ENCODE results near the gene DCK.

Gene DCK

DNA sequence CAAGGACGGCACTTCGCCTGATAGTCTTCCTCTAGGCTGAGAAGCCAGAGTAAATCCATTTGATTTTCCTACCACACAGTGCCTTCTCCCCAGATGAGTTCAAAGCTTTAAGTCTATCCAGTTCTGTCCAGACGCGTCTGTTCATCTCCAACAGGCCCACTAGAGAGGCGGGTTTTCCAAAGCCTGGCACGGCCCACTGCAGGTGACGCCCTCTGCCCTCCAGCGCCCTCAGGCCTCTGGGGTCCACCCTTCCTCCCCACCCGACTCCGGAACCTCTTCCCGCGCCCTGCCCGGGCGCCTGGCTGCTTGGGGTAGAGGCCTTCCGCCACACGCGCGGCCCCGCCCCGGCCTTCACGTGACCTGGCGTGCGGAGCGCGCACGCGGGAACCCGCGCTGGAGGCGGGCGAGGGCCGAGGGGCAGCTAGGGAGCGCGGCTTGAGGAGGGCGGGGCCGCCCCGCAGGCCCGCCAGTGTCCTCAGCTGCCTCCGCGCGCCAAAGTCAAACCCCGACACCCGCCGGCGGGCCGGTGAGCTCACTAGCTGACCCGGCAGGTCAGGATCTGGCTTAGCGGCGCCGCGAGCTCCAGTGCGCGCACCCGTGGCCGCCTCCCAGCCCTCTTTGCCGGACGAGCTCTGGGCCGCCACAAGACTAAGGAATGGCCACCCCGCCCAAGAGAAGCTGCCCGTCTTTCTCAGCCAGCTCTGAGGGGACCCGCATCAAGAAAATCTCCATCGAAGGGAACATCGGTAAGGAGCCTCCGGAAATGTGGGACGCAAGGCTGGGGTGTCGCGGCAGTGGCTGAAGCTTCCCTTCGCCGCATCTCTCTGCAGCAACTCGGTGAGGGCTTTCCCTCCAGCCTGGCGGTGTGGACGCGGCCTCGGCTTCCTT lies at the start of gene DCK:
Gene DCK (plus strand): TSS at position 469 of the 888 bp plus-strand sequence. CDS start 187 bp downstream, at position 656.
- Histone ChIP-seq H3K36me3 (ENCODE audit: control insufficient read depth, insufficient read depth, low read length) (no peaks in the 10 kb centered on the region), H3K9ac (ENCODE audit: low read length) (peak within 1 kb of the TSS; percentile 73), H3K4me3 (ENCODE audit: low read length) (peak within 1 kb of the TSS; percentile 83), H3K27me3 (ENCODE audit: control insufficient read depth, insufficient read depth, low read length) (no peaks in the 10 kb centered on the region), H3K4me1 (ENCODE audit: control insufficient read depth, insufficient read depth, low read length) (peaks cover 7% of the 10 kb centered on the region), H3K27ac (ENCODE audit: low read depth, low read length) (peak within 1 kb of the TSS; percentile 92)

DNA sequence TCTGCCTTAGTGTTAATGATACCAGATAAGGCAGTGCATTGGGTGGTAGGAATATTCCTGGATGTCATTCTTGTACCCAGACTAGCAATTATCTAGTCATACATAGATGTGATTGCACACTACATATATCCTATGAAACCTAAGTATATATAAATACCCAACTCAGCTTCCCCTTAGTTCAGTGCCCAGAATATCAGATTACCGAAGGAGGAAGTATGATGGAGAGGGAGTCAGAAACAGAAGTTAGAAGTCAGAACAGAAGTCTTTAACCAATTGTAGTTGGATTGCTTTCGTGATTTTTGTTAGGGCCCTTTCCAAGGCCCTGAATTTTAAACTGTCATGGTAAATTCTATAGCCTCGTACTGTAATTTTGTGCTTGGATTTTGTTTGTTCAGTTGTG lies 48.4 kb upstream of the DCK start:
- Histone ChIP-seq H3K9ac (ENCODE audit: low read length) (no peak overlapping the region), H3K4me1 (ENCODE audit: control insufficient read depth, insufficient read depth, low read length) (no peaks in the 10 kb centered on the region), H3K36me3 (ENCODE audit: control insufficient read depth, insufficient read depth, low read length) (no peaks in the 10 kb centered on the region), H3K4me3 (ENCODE audit: low read length) (no peak overlapping the region), H3K27me3 (ENCODE audit: control insufficient read depth, insufficient read depth, low read length) (no peaks in the 10 kb centered on the region), H3K27ac (ENCODE audit: low read depth, low read length) (no peak overlapping the region)

DNA sequence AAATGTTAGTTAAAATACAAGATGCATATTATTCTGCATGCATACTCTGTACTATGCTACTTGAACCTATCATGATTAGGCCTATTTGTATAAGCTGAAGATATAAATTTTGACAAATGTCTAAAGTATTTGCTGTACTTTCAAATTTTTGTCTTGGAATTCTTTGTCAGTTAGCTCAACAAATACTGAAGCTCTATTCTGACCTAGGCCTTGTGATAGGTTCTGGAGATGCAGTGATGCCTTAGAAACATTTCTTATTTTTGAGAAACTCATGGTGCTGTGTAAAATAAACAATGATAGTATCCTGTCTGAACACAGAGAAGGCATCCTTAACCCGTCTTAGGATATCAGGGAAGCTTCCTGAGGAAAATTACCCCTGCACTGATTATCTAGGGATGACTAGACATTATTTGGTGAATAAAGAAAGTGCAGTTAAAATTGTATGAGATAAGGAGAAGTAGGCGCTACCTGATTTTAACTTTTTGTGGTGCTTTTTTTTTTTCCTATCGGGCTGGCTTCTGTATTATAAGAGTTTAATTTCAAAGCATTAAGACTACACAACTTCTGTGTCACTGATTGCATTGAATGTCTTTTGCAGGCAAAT lies 47.9 kb upstream of the DCK start:
- Histone ChIP-seq H3K4me3 (ENCODE audit: low read length) (no peak overlapping the region), H3K27ac (ENCODE audit: low read depth, low read length) (no peak overlapping the region), H3K4me1 (ENCODE audit: control insufficient read depth, insufficient read depth, low read length) (no peaks in the 10 kb centered on the region), H3K9ac (ENCODE audit: low read length) (no peak overlapping the region), H3K27me3 (ENCODE audit: control insufficient read depth, insufficient read depth, low read length) (no peaks in the 10 kb centered on the region), H3K36me3 (ENCODE audit: control insufficient read depth, insufficient read depth, low read length) (no peaks in the 10 kb centered on the region)

DNA sequence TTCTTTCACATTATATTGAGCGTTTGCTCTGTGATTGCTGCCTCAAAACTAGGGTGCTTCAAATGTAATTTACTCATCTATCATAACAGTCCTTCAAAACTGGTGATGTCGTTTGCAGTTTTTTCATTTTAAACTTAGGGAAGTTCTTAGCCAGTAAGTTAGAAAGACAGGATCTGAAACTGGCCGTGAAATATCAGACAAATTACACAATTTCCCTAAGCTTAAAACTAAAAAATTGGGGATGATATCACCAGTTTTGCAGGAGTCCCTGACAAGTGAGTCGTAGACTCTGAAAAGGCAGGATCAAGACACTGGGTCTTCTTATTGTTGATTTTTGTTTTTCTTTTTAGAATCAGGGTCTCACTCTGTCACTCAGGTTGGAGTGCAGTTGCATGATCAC lies 46.5 kb upstream of the DCK start:
- no peak overlapping the region for H3K27ac ChIP-seq (ENCODE audit: low read depth, low read length)
- no peaks in the 10 kb centered on the region for H3K36me3 ChIP-seq (ENCODE audit: control insufficient read depth, insufficient read depth, low read length)
- H3K4me1 ChIP-seq (ENCODE audit: control insufficient read depth, insufficient read depth, low read length): no peaks in the 10 kb centered on the region

DNA sequence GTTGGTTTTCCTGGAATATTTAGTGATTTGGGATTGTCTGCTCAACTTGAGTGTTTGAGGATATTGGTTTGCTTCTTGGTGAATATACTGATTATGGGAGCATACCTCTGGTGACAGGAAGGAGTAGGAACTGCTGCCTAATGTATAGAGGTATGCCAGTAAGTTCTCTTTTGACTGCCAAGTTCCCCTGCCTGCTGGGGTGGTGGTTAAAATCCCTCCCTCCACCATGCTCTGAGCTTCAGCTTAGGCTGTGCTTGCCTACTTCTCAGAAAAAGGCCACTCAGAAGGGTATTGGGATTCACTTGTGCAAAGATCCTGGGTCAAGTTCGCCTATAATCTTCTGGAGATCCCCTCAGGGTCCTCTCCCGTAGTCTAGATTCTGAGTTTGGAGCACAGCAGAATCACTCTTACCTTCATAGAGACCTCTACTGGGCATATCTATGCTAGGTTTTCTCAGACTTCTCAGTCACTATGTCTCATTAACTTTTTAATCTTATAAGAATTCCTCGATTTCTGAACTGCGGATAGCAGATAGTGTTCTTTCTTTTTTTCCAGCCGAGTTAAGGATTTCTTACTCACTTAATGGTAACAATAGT lies 44.7 kb upstream of the DCK start:
- H3K9ac ChIP-seq (ENCODE audit: low read length): no peak overlapping the region
- H3K4me1 ChIP-seq (ENCODE audit: control insufficient read depth, insufficient read depth, low read length): no peaks in the 10 kb centered on the region
- H3K36me3 ChIP-seq (ENCODE audit: control insufficient read depth, insufficient read depth, low read length): no peaks in the 10 kb centered on the region
- H3K27me3 ChIP-seq (ENCODE audit: control insufficient read depth, insufficient read depth, low read length): no peaks in the 10 kb centered on the region
- H3K27ac ChIP-seq (ENCODE audit: low read depth, low read length): no peak overlapping the region
- no peak overlapping the region for H3K4me3 ChIP-seq (ENCODE audit: low read length)

More for the DNA sequence above, 46.5 kb upstream of the DCK start:
- H3K4me3 ChIP-seq (ENCODE audit: low read length): no peak overlapping the region
- no peaks in the 10 kb centered on the region for H3K27me3 ChIP-seq (ENCODE audit: control insufficient read depth, insufficient read depth, low read length)
- H3K9ac ChIP-seq (ENCODE audit: low read length): no peak overlapping the region

DNA sequence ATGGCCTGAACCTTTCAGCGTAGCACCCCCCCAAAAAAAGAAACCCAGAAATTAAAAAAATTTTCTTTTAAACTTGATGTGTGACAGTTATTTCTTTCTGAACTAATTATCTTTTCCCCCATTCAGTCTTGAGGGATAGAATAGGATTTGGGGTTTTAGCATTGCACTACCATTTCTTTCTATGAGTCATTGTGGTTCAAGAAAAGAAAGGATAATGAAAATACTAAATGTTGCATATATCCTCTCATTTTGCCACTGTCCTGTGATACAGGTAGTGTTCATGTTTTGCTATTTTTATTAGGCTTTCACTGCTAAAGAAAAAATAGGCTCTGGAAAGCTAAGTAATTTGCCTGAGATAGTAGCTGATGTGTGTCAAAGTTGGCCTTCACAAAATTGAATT lies 39.4 kb upstream of the DCK start:
- H3K9ac ChIP-seq (ENCODE audit: low read length): no peak overlapping the region
- H3K4me1 ChIP-seq (ENCODE audit: control insufficient read depth, insufficient read depth, low read length): no peaks in the 10 kb centered on the region
- no peaks in the 10 kb centered on the region for H3K36me3 ChIP-seq (ENCODE audit: control insufficient read depth, insufficient read depth, low read length)
- no peak overlapping the region for H3K4me3 ChIP-seq (ENCODE audit: low read length)
- H3K27ac ChIP-seq (ENCODE audit: low read depth, low read length): no peak overlapping the region
- no peaks in the 10 kb centered on the region for H3K27me3 ChIP-seq (ENCODE audit: control insufficient read depth, insufficient read depth, low read length)

DNA sequence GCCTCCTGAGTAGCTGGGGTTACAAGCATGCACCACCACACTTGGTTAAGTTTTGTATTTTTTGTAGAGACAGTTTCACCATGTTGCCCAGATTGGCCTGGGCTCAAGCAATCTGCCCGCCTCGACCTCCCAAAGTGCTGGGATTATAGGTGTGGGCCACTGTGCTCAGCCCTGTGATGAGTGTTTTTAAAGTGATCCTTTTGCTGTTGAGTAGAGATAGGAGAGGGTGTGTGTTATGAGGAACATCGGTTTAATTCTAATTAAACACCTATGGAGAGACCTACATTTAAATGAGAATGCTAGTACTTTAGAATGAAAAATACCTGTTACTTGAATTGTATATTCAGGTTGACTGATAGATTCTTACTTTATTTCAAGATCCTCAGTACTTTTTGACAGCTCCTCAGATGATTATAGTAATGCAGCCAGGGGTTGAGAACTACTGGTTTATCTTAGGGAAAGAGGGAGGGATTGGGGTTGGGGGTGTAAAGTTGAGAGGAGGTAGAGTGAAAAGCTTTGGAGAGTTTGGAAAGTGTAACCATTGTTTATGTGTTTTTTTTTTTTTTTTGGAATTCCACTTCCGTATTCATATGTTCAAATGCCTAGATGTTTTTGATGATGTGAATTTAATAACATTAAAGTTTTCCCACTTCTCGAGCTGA lies 36.8 kb upstream of the DCK start:
- no peak overlapping the region for H3K27ac ChIP-seq (ENCODE audit: low read depth, low read length)
- no peak overlapping the region for H3K4me3 ChIP-seq (ENCODE audit: low read length)

DNA sequence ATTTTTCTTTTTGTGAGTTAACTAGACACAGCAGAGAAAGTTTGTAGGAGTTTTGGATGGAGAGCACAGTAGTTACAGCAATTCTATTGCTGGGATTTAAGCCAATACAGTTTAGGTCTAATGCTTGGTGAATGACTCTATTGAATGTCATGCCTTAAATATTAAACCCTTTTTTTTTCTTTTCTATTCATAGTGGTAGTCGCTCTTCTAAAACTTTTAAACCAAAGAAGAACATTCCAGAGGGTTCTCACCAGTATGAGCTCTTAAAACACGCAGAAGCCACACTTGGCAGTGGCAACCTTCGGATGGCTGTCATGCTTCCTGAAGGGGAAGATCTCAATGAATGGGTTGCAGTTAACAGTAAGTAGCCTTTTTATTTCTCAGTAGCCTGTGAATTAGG lies 34.8 kb upstream of the DCK start:
- H3K36me3 ChIP-seq (ENCODE audit: control insufficient read depth, insufficient read depth, low read length): no peaks in the 10 kb centered on the region
- H3K27ac ChIP-seq (ENCODE audit: low read depth, low read length): no peak overlapping the region
- no peak overlapping the region for H3K9ac ChIP-seq (ENCODE audit: low read length)
- H3K4me3 ChIP-seq (ENCODE audit: low read length): no peak overlapping the region
- H3K27me3 ChIP-seq (ENCODE audit: control insufficient read depth, insufficient read depth, low read length): no peaks in the 10 kb centered on the region
- no peaks in the 10 kb centered on the region for H3K4me1 ChIP-seq (ENCODE audit: control insufficient read depth, insufficient read depth, low read length)

More for the DNA sequence above, 36.8 kb upstream of the DCK start:
- Histone ChIP-seq H3K4me1 (ENCODE audit: control insufficient read depth, insufficient read depth, low read length) (no peaks in the 10 kb centered on the region), H3K27me3 (ENCODE audit: control insufficient read depth, insufficient read depth, low read length) (no peaks in the 10 kb centered on the region), H3K9ac (ENCODE audit: low read length) (no peak overlapping the region), H3K36me3 (ENCODE audit: control insufficient read depth, insufficient read depth, low read length) (no peaks in the 10 kb centered on the region)

DNA sequence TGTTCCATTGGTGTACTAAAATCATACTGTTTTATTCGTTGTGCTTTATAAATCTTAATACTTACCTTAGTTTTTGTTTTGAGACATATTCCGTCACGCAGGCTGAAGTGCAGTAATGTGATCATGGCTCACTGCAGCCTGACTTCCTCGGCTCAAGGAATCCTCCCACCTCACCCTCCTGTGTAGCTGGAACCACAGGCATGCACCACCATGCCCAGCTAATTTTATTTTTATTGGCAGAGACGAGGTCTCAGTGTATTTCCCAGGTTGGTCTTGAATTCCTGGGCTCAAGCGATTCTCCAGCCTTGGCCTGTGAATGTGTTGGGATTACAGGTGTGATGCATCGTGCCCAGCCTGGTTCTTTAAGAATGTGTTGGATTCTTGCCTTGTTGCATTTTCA lies 24.4 kb upstream of the DCK start:
- H3K27ac ChIP-seq (ENCODE audit: low read depth, low read length): no peak overlapping the region
- H3K9ac ChIP-seq (ENCODE audit: low read length): no peak overlapping the region
- no peaks in the 10 kb centered on the region for H3K36me3 ChIP-seq (ENCODE audit: control insufficient read depth, insufficient read depth, low read length)
- no peak overlapping the region for H3K4me3 ChIP-seq (ENCODE audit: low read length)
- no peaks in the 10 kb centered on the region for H3K4me1 ChIP-seq (ENCODE audit: control insufficient read depth, insufficient read depth, low read length)
- H3K27me3 ChIP-seq (ENCODE audit: control insufficient read depth, insufficient read depth, low read length): no peaks in the 10 kb centered on the region

DNA sequence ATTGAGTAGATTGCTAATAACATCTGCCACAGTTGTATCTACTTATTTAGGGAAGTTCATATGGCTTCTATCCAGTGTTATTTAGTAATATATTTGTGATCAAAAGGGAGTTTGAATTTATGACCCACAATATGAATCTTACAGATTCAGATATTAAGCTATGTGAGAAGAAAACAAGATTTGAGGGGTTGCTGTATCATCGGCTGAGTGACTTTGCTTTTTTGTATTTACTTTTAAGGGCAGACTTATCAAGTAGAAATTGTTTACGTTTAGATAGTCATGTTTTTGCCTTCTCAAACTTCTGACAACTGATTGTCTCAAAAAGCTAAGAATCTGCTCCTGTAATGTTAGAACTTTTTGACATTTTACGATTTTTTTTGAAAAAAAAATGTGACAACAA lies 17.2 kb upstream of the DCK start:
- Histone ChIP-seq H3K27ac (ENCODE audit: low read depth, low read length) (no peak overlapping the region), H3K36me3 (ENCODE audit: control insufficient read depth, insufficient read depth, low read length) (peaks cover 3% of the 10 kb centered on the region), H3K4me3 (ENCODE audit: low read length) (no peak overlapping the region), H3K9ac (ENCODE audit: low read length) (no peak overlapping the region), H3K4me1 (ENCODE audit: control insufficient read depth, insufficient read depth, low read length) (no peaks in the 10 kb centered on the region), H3K27me3 (ENCODE audit: control insufficient read depth, insufficient read depth, low read length) (no peaks in the 10 kb centered on the region)

DNA sequence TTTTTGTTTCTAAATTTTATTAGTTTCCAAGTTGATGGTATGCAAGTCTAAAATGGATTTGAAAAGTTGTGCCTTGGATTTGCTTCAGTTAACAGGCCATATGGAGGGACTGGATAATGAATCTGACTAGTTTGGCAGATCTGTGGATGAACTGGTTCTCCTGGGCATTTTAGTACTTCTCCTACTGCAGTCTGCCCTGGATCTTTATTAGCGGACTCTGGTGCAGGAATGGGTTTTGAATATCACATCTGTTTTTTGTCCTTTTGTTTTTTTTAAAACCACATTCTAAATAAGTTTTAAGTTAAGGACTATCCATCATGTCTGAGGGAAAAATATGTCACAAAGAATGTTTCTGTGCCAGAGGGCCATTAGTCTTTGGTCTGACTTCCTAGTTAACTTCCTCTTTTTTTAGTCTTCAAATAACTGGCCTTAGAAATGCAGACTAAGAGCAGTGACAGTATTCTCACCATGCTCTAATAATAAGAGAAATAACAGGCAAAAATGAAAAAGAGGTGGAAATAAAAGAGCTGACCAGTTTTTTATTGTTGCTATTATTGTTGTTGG lies 13.9 kb upstream of the DCK start:
- H3K4me1 ChIP-seq (ENCODE audit: control insufficient read depth, insufficient read depth, low read length): no peaks in the 10 kb centered on the region
- H3K36me3 ChIP-seq (ENCODE audit: control insufficient read depth, insufficient read depth, low read length): peaks cover 3% of the 10 kb centered on the region
- no peaks in the 10 kb centered on the region for H3K27me3 ChIP-seq (ENCODE audit: control insufficient read depth, insufficient read depth, low read length)
- H3K9ac ChIP-seq (ENCODE audit: low read length): no peak overlapping the region
- H3K27ac ChIP-seq (ENCODE audit: low read depth, low read length): no peak overlapping the region
- H3K4me3 ChIP-seq (ENCODE audit: low read length): no peak overlapping the region

DNA sequence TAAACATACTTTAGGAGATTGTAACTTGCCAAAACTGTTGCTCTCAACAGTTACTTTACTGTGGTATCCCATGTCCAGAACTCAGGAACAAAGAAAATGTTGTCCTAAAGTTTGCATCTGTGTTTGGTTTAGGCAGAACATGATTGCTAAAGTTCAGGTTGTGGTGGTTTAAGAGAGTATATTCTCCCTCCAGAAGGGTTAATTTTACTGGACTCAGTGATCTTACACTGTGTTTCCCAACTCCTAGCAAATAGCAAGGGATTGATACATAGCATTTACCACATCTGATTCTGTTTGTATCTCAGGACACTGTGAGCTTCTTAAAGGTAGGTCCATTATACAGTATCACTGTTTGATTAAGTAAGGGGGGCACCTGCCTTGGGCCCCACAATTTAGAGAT lies 13.3 kb upstream of the DCK start:
- H3K36me3 ChIP-seq (ENCODE audit: control insufficient read depth, insufficient read depth, low read length): peaks cover 3% of the 10 kb centered on the region
- no peak overlapping the region for H3K27ac ChIP-seq (ENCODE audit: low read depth, low read length)
- no peaks in the 10 kb centered on the region for H3K4me1 ChIP-seq (ENCODE audit: control insufficient read depth, insufficient read depth, low read length)
- H3K4me3 ChIP-seq (ENCODE audit: low read length): no peak overlapping the region
- H3K9ac ChIP-seq (ENCODE audit: low read length): no peak overlapping the region
- no peaks in the 10 kb centered on the region for H3K27me3 ChIP-seq (ENCODE audit: control insufficient read depth, insufficient read depth, low read length)
